ENCODE results near the gene MLLT11. TPM values are rescaled to one million over a fixed set of nuclear protein-coding genes. Genes with fewer than 3 reads are reported as not detected.

Gene MLLT11, protein sequence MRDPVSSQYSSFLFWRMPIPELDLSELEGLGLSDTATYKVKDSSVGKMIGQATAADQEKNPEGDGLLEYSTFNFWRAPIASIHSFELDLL
- 1 to 10 TPM; 2.8 to 4.7 TPM for total RNA-seq

DNA sequence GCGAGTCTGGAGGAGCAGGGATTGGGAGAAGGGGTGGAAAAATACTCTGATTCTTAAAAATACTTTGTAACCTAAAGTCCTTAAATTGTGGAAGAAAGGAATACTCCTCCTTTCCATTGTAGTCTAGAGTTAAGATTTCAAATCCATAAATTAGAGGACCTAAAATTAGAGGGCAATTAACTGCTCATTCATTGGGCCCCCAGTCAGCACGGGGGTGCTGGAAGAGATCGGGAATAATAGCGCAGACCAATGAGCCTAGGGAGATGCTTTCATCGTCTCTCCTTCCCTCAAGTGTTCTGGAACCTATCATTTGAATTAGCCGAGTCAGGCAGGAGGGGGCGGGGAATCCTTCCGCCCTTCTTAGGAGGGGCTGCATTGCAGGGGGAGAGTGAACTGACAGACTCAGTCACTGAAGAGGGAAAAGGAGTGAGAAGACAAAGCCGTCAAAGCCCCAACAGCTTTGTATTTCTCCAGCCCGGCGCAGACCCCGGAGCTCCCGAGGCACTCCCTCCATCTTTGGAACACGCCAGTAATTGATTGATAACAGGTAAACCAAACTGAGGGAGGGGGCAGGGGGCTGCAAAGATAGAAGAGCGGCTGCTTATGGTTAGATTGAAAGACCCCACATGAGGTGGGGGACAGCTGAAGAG is at the start of gene MLLT11:
Gene MLLT11, plus strand, starts transcription at position 391 of the 650 bp plus-strand sequence. CDS start 6,828 bp downstream, outside the sequence.

GRCh38 chr1:151036356-151036755 is 23.8 kb upstream of the MLLT11 start, which contains the start of gene BNIPL:
TSS of gene BNIPL (plus strand) at chr1:151036586. CDS start at chr1:151036726, 140 bp downstream.

DNA sequence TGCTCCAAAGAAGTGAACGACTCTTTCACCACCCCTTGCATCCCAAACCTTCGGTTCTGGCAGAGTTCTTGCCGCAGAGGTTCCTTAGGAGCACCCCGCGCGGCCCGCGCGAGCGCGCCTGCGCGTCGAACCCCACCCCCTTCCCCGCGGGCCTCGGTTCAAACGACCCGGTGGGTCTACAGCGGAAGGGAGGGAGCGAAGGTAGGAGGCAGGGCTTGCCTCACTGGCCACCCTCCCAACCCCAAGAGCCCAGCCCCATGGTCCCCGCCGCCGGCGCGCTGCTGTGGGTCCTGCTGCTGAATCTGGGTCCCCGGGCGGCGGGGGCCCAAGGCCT is 12.6 kb upstream of the MLLT11 start, which contains the start of gene C1orf56:
Gene C1orf56, plus strand, starts transcription at position 161 of the 334 bp plus-strand sequence. Its CDS starts 97 bp downstream, at position 258.

DNA sequence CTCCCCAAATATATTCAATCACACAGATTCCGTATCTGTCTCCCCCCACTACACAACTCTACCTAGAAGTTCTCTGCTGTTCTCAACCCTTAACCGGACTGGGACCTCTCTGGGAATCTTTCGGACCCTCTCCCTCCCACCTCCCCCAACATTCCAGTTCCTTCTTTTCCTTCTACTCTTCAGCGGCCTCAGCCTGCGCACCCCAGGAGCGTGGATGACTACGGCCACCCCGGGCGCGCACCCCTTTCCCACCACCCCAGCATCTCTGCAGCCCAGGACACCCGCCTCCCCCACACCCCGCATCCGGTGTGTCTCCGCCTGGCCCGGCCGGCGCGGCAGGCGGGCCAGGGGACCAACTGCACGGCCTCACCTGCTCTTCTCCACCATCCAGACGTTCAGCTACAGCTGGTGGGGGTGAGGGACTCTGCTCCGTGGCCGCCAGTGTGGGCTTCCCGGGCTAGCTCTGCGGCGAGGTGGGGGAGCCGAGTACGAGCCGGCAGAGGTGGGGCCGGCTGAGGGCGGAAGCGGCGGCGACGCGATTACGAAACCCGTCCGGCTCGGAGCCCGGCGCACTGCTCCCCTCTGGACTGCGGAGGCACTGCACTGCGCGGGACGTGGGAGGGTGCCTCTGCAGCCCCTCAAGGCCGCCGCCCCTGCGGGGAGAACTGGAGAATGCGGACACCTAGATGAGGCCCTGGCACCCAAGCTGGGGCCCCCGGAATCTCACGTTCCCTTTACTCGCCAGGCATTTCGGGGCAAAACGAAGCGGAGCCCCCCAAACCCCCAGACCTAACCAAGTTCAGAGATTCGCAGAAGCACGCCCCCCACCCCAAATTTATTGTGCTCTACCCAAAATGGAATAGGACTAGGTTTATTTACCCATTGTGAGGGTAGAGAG is 839 bp upstream of the MLLT11 start, which contains the start of gene CDC42SE1:
Gene CDC42SE1, minus strand, starts transcription at position 514 of the 898 bp plus-strand sequence. CDS start 3,892 bp downstream, outside the sequence.

DNA sequence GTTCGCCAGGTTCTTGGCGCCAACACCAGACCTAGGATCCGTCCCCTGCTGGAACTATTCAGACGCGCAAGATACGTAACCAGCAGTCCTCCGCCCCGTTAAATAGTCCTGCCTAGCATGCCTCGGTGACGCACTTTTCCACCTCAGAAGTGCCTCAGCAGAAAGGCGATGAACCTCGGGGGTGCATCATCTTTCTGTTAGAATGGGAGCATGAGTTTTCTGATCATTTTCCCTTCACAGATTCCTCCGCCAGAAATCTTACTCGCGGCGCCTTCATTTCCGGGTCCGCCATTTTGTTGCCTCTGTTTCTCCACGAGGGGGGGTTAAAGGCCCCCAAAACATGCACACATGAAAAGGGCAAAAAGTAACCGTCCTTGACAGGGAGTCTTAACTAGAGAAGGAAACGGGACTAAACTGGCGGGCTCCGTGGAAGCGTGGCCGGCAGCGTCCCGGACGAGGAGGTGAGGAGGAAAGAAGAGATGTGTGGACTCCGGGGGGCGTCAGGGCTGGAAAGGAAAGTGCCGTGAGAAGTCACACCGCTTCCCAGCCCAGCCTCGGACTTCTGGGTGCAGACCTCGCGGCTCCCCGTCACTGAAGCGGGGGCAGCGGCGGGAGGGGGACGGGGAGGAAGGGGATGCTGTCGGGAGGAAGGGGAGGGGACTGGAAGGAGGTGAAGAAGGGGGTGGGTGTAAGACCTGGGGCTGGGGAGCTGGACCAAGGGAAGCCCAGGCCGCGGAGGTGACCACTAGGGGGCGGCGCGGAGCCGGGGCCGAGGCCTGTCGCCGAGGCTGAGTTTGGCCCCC is 10.5 kb downstream of the MLLT11 start, which contains the start of gene GABPB2:
Gene GABPB2, plus strand, starts transcription at position 288 of the 803 bp plus-strand sequence. CDS start 17,429 bp downstream, outside the sequence.

Small RNA genes within 50 kb of the gene (small RNA-seq; reads per million reads assigned to genes)
- gene RNU6-884P, result 2.6 to 3.7 reads per million in 2 donors

Other genes starting within 250 kb of the MLLT11 start
- gene ARNT, start 183.8 kb upstream of the MLLT11 start, total RNA-seq, result 10 to 100 TPM; 25.0 to 40.6 TPM
- gene CTXND2, start 173.3 kb upstream of the MLLT11 start, total RNA-seq, result not detected
- gene SETDB1, start 134.0 kb upstream of the MLLT11 start, total RNA-seq, result 10 to 100 TPM; 31.3 to 33.0 TPM
- gene CERS2, start 85.6 kb upstream of the MLLT11 start, total RNA-seq, result 100 to 1,000 TPM; 122 to 166 TPM
- not detected for gene ANXA9, start 78.1 kb upstream of the MLLT11 start, total RNA-seq
- 10 to 100 TPM; 21.6 to 35.4 TPM for gene MINDY1, start 53.5 kb upstream of the MLLT11 start, total RNA-seq
- gene PRUNE1, start 51.9 kb upstream of the MLLT11 start, total RNA-seq, result 10 to 100 TPM in 1 of 2 donors, 1 to 10 TPM in 1; 9.6 to 14.3 TPM
- under 1 TPM in 1 of 2 donors, not detected in 1; under 0.01 TPM for gene BNIPL, start 23.8 kb upstream of the MLLT11 start, total RNA-seq
- gene C1orf56, start 12.6 kb upstream of the MLLT11 start, total RNA-seq, result 1 to 10 TPM; 3.1 to 4.3 TPM
- 10 to 100 TPM; 77.4 to 94.9 TPM for gene CDC42SE1, start 775 bp upstream of the MLLT11 start, total RNA-seq
- 1 to 10 TPM; 6.3 to 7.9 TPM for gene GABPB2, start 10.4 kb downstream of the MLLT11 start, total RNA-seq
- gene SEMA6C, start 86.2 kb downstream of the MLLT11 start, total RNA-seq, result 1 to 10 TPM in 1 of 2 donors, under 1 TPM in 1; 0.67 to 1.0 TPM
- not detected for gene TNFAIP8L2, start 96.3 kb downstream of the MLLT11 start, total RNA-seq
- gene LYSMD1, start 105.5 kb downstream of the MLLT11 start, total RNA-seq, result 10 to 100 TPM; 12.7 to 14.1 TPM
- gene SCNM1, start 105.7 kb downstream of the MLLT11 start, total RNA-seq, result 10 to 100 TPM; 25.1 to 28.6 TPM
- not detected for gene TMOD4, start 115.6 kb downstream of the MLLT11 start, total RNA-seq
- gene VPS72, start 129.8 kb downstream of the MLLT11 start, total RNA-seq, result 10 to 100 TPM; 36.8 to 47.6 TPM
- gene PIP5K1A, start 138.2 kb downstream of the MLLT11 start, total RNA-seq, result 10 to 100 TPM; 36.5 to 55.6 TPM
- 100 to 1,000 TPM; 131 to 188 TPM for gene PSMD4, start 194.3 kb downstream of the MLLT11 start, total RNA-seq
- gene ZNF687, start 221.9 kb downstream of the MLLT11 start, total RNA-seq, result 10 to 100 TPM; 18.3 to 22.0 TPM

Measured in melanocyte of skin (primary cell).